HepG2 (cell line): ENCODE results near the gene ADRA1B. TPM values are rescaled to one million over a fixed set of nuclear protein-coding genes. Genes with fewer than 3 reads are reported as not detected.

ENCODE experiments used
- ATAC-seq: fragments of 200-7000 bp; cut with Tn5 transposase; 3 replicates; pipeline ENCODE4 v1.9.1; 2020; ENCODE audit warnings: mild to moderate bottlenecking, moderate library complexity
- BruUV-seq: library from RNA; stranded (reverse); fragments of 400-500 nt; replicated peaks from 2 replicates; lab custom pipeline; 2021; lab: Mats Ljungman, UMichigan
- CTCF ChIA-PET: fragments of 300-600 bp; formaldehyde crosslinking; extraction: SDS; loops from one replicate; lab custom pipeline; 2021; ENCODE audit warnings: low total read pairs, inconsistent platforms, low intra/inter-chr PET ratio; lab: Yijun Ruan, JAX
- POLR2A ChIA-PET: fragments of 350-600 bp; sonication (Branson Sonifier 250); formaldehyde crosslinking; loops from one replicate; lab custom pipeline; 2020; ENCODE audit warnings: antibody characterized with exemption, inconsistent platforms; lab: Yijun Ruan, JAX
- DNase-seq: peaks from one replicate; pipeline ENCODE4 v3.0.0-alpha.2; 2015; ENCODE audit warnings: low spot score
- FAIRE-seq: peaks from 3 replicates; lab custom pipeline; 2011; peaks lifted over from hg19 to GRCh38; lab: Jason Lieb, UNC
- H2AFZ ChIP-seq: one replicate; pipeline ENCODE4 v1.6.1; 2011; ENCODE audit warnings: low read length, inconsistent platforms
- H3K27ac ChIP-seq: fragments of 300-600 bp; 3 replicates; pipeline ENCODE4 v1.8.0; 2011; ENCODE audit warnings: mixed run types, mild to moderate bottlenecking, mixed read lengths, low read length, inconsistent platforms; ENCODE audit not compliant: insufficient read depth; ENCODE audit errors: extremely low read length
- H3K27me3 ChIP-seq, 2 experiments: fragments of 200-600 bp in 1 of 2; 2 replicates in 1 of 2; 3 replicates in 1 of 2; pipeline versions ENCODE4 v1.6.0 to v1.8.0; 2011; ENCODE audit warnings: low read length in 2 of 2, mild to moderate bottlenecking in 2 of 2, moderate library complexity in 2 of 2, inconsistent platforms in 1 of 2; ENCODE audit not compliant: insufficient read depth in 2 of 2, control insufficient read depth in 1 of 2
- H3K36me3 ChIP-seq, 2 experiments: fragments of 200-600 bp in 1 of 2; replicated peaks in 1 of 2; 2 replicates in 1 of 2; 3 replicates in 1 of 2; pipeline versions ENCODE4 v1.5.1 to v1.8.0; 2011; ENCODE audit warnings: low read length in 2 of 2, inconsistent platforms in 1 of 2; ENCODE audit not compliant: insufficient read depth in 2 of 2, control insufficient read depth in 1 of 2
- H3K4me1 ChIP-seq: 2 replicates; pipeline ENCODE4 v1.5.1; 2012; ENCODE audit warnings: low read length, inconsistent platforms; ENCODE audit not compliant: insufficient read depth
- H3K4me2 ChIP-seq: 2 replicates; pipeline ENCODE4 v1.6.0; 2011; ENCODE audit warnings: low read depth, low read length, inconsistent platforms
- H3K4me3 ChIP-seq, 3 experiments: fragments of 200-600 bp in 1 of 3; sonication (generic), shearing (Covaris generic) in 1 of 3; replicated peaks in 1 of 3; 2 replicates each; pipeline ENCODE4 v1.5.1; 2011 to 2016; ENCODE audit warnings: low read length in 3 of 3, inconsistent platforms in 2 of 3, low read depth in 2 of 3, mild to moderate bottlenecking in 2 of 3, control low read depth in 1 of 3, mixed read lengths in 1 of 3; ENCODE audit not compliant: insufficient read depth in 1 of 3
- H3K79me2 ChIP-seq: one replicate; pipeline ENCODE4 v1.6.1; 2011; ENCODE audit warnings: low read length, inconsistent platforms; ENCODE audit not compliant: insufficient read depth
- H3K9ac ChIP-seq: 2 replicates; pipeline ENCODE4 v1.6.0; 2011; ENCODE audit warnings: mild to moderate bottlenecking, low read depth, low read length, inconsistent platforms; ENCODE audit not compliant: insufficient read depth
- H3K9me3 ChIP-seq: 2 replicates; pipeline ENCODE4 v1.5.1; 2012; ENCODE audit warnings: mild to moderate bottlenecking, low read length
- H4K20me1 ChIP-seq: 2 replicates; pipeline ENCODE4 v1.6.0; 2011; ENCODE audit warnings: inconsistent platforms, mild to moderate bottlenecking, low read length, moderate library complexity; ENCODE audit not compliant: insufficient read depth
- GLI4 ChIP-seq: sonication (generic); formaldehyde crosslinking; IDR thresholded peaks from 2 replicates; pipeline ENCODE4 v1.5.1; 2020; ENCODE audit warnings: missing genetic modification reagents, mild to moderate bottlenecking, moderate library complexity, borderline replicate concordance
- HDAC1 ChIP-seq: sonication (generic); formaldehyde crosslinking; IDR thresholded peaks from 2 replicates; pipeline ENCODE4 v1.5.1; 2020; ENCODE audit warnings: mild to moderate bottlenecking, missing genetic modification reagents
- KDM5A ChIP-seq: fragments of 200-600 bp; sonication (generic); IDR thresholded peaks from 2 replicates; pipeline ENCODE4 v1.7.0; 2018; ENCODE audit warnings: antibody characterized with exemption, mild to moderate bottlenecking, low read length, borderline replicate concordance
- SMARCC2 ChIP-seq: fragments of 450-650 bp; IDR thresholded peaks from 2 replicates; pipeline ENCODE4 v1.6.1; 2017; ENCODE audit warnings: antibody characterized with exemption, mild to moderate bottlenecking
- UBTF ChIP-seq: sonication (generic); formaldehyde crosslinking; IDR thresholded peaks from 2 replicates; pipeline ENCODE4 v1.4.0; 2020; ENCODE audit warnings: mild to moderate bottlenecking, missing genetic modification reagents
- ZBTB14 ChIP-seq: sonication (generic); formaldehyde crosslinking; IDR thresholded peaks from 2 replicates; pipeline ENCODE4 v1.4.0; 2020; ENCODE audit warnings: missing genetic modification reagents
- ZMYM3 ChIP-seq: sonication (generic); formaldehyde crosslinking; IDR thresholded peaks from 2 replicates; pipeline ENCODE4 v1.5.1; 2020; ENCODE audit warnings: mild to moderate bottlenecking, missing genetic modification reagents
- ZNF329 ChIP-seq: sonication (generic); formaldehyde crosslinking; IDR thresholded peaks from 2 replicates; pipeline ENCODE4 v1.9.0; 2021; ENCODE audit warnings: low read depth, mild to moderate bottlenecking, missing genetic modification reagents
- ZNF362 ChIP-seq: sonication (generic); formaldehyde crosslinking; IDR thresholded peaks from 2 replicates; pipeline ENCODE4 v1.4.0; 2020; ENCODE audit warnings: missing genetic modification reagents, mild to moderate bottlenecking, borderline replicate concordance
- ZNF547 ChIP-seq: sonication (generic); formaldehyde crosslinking; IDR thresholded peaks from 2 replicates; pipeline ENCODE4 v1.5.1; 2020; ENCODE audit warnings: mild to moderate bottlenecking, missing genetic modification reagents
- ZNF713 ChIP-seq: sonication (generic); formaldehyde crosslinking; IDR thresholded peaks from 2 replicates; pipeline ENCODE4 v1.4.0; 2020; ENCODE audit warnings: mild to moderate bottlenecking, missing genetic modification reagents
- ZSCAN31 ChIP-seq: sonication (generic); formaldehyde crosslinking; IDR thresholded peaks from 2 replicates; pipeline ENCODE4 v1.5.0; 2020; ENCODE audit warnings: low read depth, mild to moderate bottlenecking, missing genetic modification reagents
- WGBS: methylation state at CpG from one replicate; pipeline ENCODE4 v1.1.6; 2017; ENCODE audit warnings: low lambda C conversion rate; 5-methylcytosine and 5-hydroxymethylcytosine counted together
- in situ Hi-C: cut with HindIII; loops from 2 replicates; pipeline ENCODE4 v1.10.0; 2017; ENCODE audit warnings: low pct_unique_long_range_greater_than_20kb; ENCODE audit not compliant: extremely low pct_ligation_motif_present
- intact Hi-C: fragments of 100-400 bp; cut with micrococcal nuclease; formaldehyde crosslinking; loops from one replicate; pipeline ENCODE4 v1.10.0; 2022; ENCODE audit not compliant: unreplicated experiment
- polyA plus RNA-seq, 8 experiments: library from polyadenylated mRNA; depleted of rRNA in 3 of 8; stranded (reverse) in 7 of 8; unstranded in 1 of 8; fragments of >200 nt; fragmentation: Illumina TruSeq in 4 of 8; extraction: Trizol in 4 of 8; gene quantifications; 2 replicates each; pipeline versions ENCODE4 v1.2.1 to v1.2.3, GENCODE V29; 2011 to 2016; ENCODE audit warnings: low read depth in 4 of 8, missing spikeins in 1 of 8, mixed read lengths in 1 of 8; ENCODE audit not compliant: insufficient read depth in 1 of 8
- total RNA-seq, 5 experiments: library from RNA; depleted of rRNA; stranded (reverse); fragments of >200 nt; fragmentation: Illumina TruSeq; extraction: Trizol; gene quantifications; 2 replicates each; pipeline ENCODE4 v1.2.3, GENCODE V29; 2016; ENCODE audit warnings: low read depth in 1 of 5

Gene ADRA1B
- total and polyA plus RNA-seq, 2 of the 13 experiments (the other 11 are each of a cell fraction or from before 2014, with no cell fraction given), result not detected

- intact Hi-C loops, result no loop called here
- no peak overlapping the region for H3K9ac ChIP-seq
These were observed 66.3 kb downstream of the ADRA1B start for GRCh38 chr5:159982421-159983173.

More at GRCh38 chr5:159982421-159983173, 66.3 kb downstream of the ADRA1B start:
- Histone ChIP-seq H3K4me3 (no peak overlapping the region), H2AFZ (no peak overlapping the region), H3K36me3 (no peaks in the 10 kb centered on the region), H3K4me1 (no peaks in the 10 kb centered on the region), H3K9me3 (no peaks in the 10 kb centered on the region), H3K27me3 (peaks cover 0 to 54% of the 10 kb centered on the region in 2 experiments; a peak in 3 of 5 replicates), H3K27ac (no peak overlapping the region), H3K79me2 (no peaks in the 10 kb centered on the region), H4K20me1 (no peaks in the 10 kb centered on the region), H3K4me2 (no peak overlapping the region)
- no peak for FAIRE-seq
- TF ChIP-seq ZMYM3 (CRISPR knock-in tag) (no peak), ZNF713 (CRISPR knock-in tag) (no peak), UBTF (no peak), ZNF547 (no peak), KDM5A (no peak), ZNF362 (CRISPR knock-in tag) (no peak), HDAC1 (CRISPR knock-in tag) (no peak), GLI4 (CRISPR knock-in tag) (no peak), SMARCC2 (no peak), ZSCAN31 (CRISPR knock-in tag) (no peak), ZBTB14 (CRISPR knock-in tag) (no peak), ZNF329 (CRISPR knock-in tag) (no peak)
- ChIA-PET CTCF (no interaction called here), POLR2A (no interaction called here)
- in situ Hi-C loops, result no loop called here
- no TSS peak for BruUV-seq
- WGBS, result 15% methylated on average over 7 of the region's 8 CpGs
- DNase-seq, result no peak
- ATAC-seq, result no peak
